ENCODE results near the gene NFYC. TPM values are rescaled to one million over a fixed set of nuclear protein-coding genes. Genes with fewer than 3 reads are reported as not detected.

The NFYC gene
- total RNA-seq, 4 donors from 2014 or later, result 30.2 to 45.6 (median 43.2) TPM

GRCh38 chr1:40820251-40820797 lies 128.8 kb downstream of the NFYC start:
- TF ChIP-seq CTCF (IDR thresholded peaks at IDR 0.05; ENCODE audit: low read depth), result no peak

Small RNA genes within 50 kb of the gene (small RNA-seq; reads per million reads assigned to genes)
- gene MIR30C1, result 4.6 reads per million, percentile 74 among the genes with 10 or more reads in this experiment
- 273 reads per million, percentile 98 among the genes with 10 or more reads in this experiment for gene MIR30E
- not detected for gene RN7SL326P

Other genes with a start within 250 kb of the NFYC start
- gene ZFP69B, start 241.2 kb upstream of the NFYC start, total RNA-seq, result 1 to 10 TPM in 2 of 4 donors, under 1 TPM in 2; 0.33 to 1.1 (median 0.70) TPM
- 1 to 10 TPM; 1.7 to 3.4 (median 2.5) TPM for gene ZFP69, start 214.4 kb upstream of the NFYC start, total RNA-seq
- gene EXO5, start 182.9 kb upstream of the NFYC start, total RNA-seq, result 10 to 100 TPM in 1 of 4 donors, 1 to 10 TPM in 3; 4.0 to 15.1 (median 7.3) TPM
- 1 to 10 TPM; 2.9 to 8.2 (median 5.1) TPM for gene ZNF684, start 160.1 kb upstream of the NFYC start, total RNA-seq
- gene RIMS3, start 26.0 kb upstream of the NFYC start, total RNA-seq, result 1 to 10 TPM in 3 of 4 donors, under 1 TPM in 1; 0.33 to 2.7 (median 2.2) TPM
- 1 to 10 TPM in 1 of 4 donors, under 1 TPM in 2, not detected in 1; 0.34 to 1.1 (median 0.49) TPM for gene KCNQ4, start 92.1 kb downstream of the NFYC start, total RNA-seq
- 10 to 100 TPM in 1 of 4 donors, 1 to 10 TPM in 3; 1.7 to 53.9 (median 3.7) TPM for gene CITED4, start 170.7 kb downstream of the NFYC start, total RNA-seq

Measured in subcutaneous adipose tissue (tissue), 4 donors.